Mesodermal cell (in vitro differentiated cells): ENCODE measurements around the gene VRK3.
A peak's percentile ranks its signal among the peaks of the same experiment; 100 is the strongest.

Source experiments
- H3K27ac ChIP-seq: 2 replicates; pipeline ENCODE4 v1.7.0; 2013; ENCODE audit warnings: mild to moderate bottlenecking, low read depth, low read length, moderate library complexity; ENCODE audit not compliant: severe bottlenecking
- H3K36me3 ChIP-seq: 2 replicates; pipeline ENCODE4 v1.7.1; 2013; ENCODE audit warnings: mild to moderate bottlenecking, low read length, moderate library complexity; ENCODE audit not compliant: control insufficient read depth, insufficient read depth
- H3K4me1 ChIP-seq: one replicate; pipeline ENCODE4 v1.7.1; 2013; ENCODE audit warnings: mild to moderate bottlenecking, low read length; ENCODE audit not compliant: insufficient read depth, control insufficient read depth, poor library complexity, severe bottlenecking
- H3K4me3 ChIP-seq: 2 replicates; pipeline ENCODE4 v1.7.0; 2013; ENCODE audit warnings: low read length, control low read depth, mild to moderate bottlenecking; ENCODE audit not compliant: insufficient read depth, poor library complexity, severe bottlenecking; ENCODE audit errors: extremely low read depth
- H3K9me3 ChIP-seq: 2 replicates; pipeline ENCODE4 v1.7.1; 2013; ENCODE audit warnings: mild to moderate bottlenecking, low read length, moderate library complexity; ENCODE audit not compliant: control insufficient read depth
- WGBS, 2 experiments: methylation state at CpG; one replicate each; pipeline ENCODE4 v1.1.5; 2013; ENCODE audit warnings: missing lambda C conversion rate in 2 of 2; ENCODE audit not compliant: insufficient coverage in 2 of 2; 5-methylcytosine and 5-hydroxymethylcytosine counted together

Gene VRK3

GRCh38 chr19:50030225-50030624 lies 5.1 kb upstream of the VRK3 start:
- 96 to 97% methylated on average over 6 of the region's 6 CpGs for WGBS, 2 experiments
- Histone ChIP-seq H3K4me3 (no peak overlapping the region), H3K36me3 (peaks cover 63% of the 10 kb centered on the region), H3K27ac (no peak overlapping the region), H3K4me1 (peaks cover 8% of the 10 kb centered on the region), H3K9me3 (peaks cover 7% of the 10 kb centered on the region)

- peak overlapping the region; percentile 99 for H3K4me3 ChIP-seq
- WGBS, 2 experiments: 91 to 100% methylated on average over 7 of the region's 7 CpGs
- peaks cover 34% of the 10 kb centered on the region for H3K36me3 ChIP-seq
- H3K9me3 ChIP-seq: peaks cover 7% of the 10 kb centered on the region
- peaks cover 8% of the 10 kb centered on the region for H3K4me1 ChIP-seq
- no peak overlapping the region for H3K27ac ChIP-seq
Observed at GRCh38 chr19:50026550-50026906, 1.4 kb upstream of the VRK3 start.

- Histone ChIP-seq H3K4me3 (peak within 1 kb of the TSS; percentile 99), H3K4me1 (peaks cover 8% of the 10 kb centered on the region), H3K27ac (peak within 1 kb of the TSS; percentile 95), H3K9me3 (peaks cover 7% of the 10 kb centered on the region), H3K36me3 (peaks cover 34% of the 10 kb centered on the region)
- 2 to 20% methylated on average over 29 to 34 of the region's 45 CpGs for WGBS, 2 experiments
Observed at GRCh38 chr19:50025794-50026549, 800 bp upstream of the VRK3 start, which contains the start of gene ZNF473. Gene ZNF473 (plus strand): TSS chr19:50026005. CDS start chr19:50031083, 5,078 bp downstream.

GRCh38 chr19:50024719-50025021 lies 502 bp downstream of the VRK3 start:
- H3K4me3 ChIP-seq: peak overlapping the region; percentile 99
- H3K36me3 ChIP-seq: peaks cover 37% of the 10 kb centered on the region
- H3K9me3 ChIP-seq: peaks cover 7% of the 10 kb centered on the region
- WGBS, 2 experiments: 3% methylated on average over 10 of the region's 10 CpGs
- peaks cover 8% of the 10 kb centered on the region for H3K4me1 ChIP-seq
- H3K27ac ChIP-seq: peak overlapping the region; percentile 74

DNA sequence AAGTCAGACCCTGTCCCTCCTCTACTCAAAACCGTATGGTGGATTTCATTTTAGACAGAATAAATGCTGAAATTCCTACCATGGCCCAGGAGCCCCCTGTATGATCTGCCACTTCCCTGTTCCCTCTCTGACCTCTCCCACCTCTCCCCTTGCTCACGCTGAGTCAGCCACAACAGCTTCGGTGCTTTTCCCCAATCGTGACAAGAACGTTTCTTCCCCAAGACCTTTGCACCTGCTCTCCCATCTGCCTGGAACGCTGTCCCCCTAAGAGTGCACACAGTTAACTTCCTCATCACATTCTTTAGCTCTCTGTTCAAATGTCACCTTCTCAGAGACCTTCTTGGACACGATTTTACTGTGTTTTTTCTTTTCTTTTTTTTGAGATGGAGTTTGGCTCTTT lies 2.3 kb downstream of the VRK3 start:
- Histone ChIP-seq H3K9me3 (peaks cover 7% of the 10 kb centered on the region), H3K4me3 (no peak overlapping the region), H3K27ac (no peak overlapping the region), H3K4me1 (peaks cover 8% of the 10 kb centered on the region), H3K36me3 (peaks cover 48% of the 10 kb centered on the region)
- WGBS, 2 experiments: 89 to 96% methylated on average over 5 to 7 of the region's 7 CpGs

DNA sequence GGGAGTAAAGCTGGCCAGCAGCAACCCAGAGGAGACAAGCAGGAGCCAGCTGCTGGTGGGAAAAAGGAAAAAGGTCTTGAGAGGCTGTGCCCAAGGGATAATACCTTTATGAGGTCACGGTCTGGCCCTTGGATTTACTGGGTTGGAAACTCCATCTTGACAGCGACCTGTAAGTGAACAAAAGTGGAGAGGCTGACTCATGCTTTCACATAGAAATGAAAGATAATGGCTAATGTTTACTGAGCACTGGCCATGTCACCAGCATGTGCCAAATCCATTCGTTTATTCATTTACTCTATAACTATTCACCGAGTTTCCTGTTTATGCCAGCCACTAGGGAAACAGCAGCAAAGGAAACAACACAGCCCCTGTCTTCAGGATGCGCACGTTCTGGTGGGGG lies 4.7 kb downstream of the VRK3 start:
- no peak overlapping the region for H3K27ac ChIP-seq
- H3K4me1 ChIP-seq: no peaks in the 10 kb centered on the region
- H3K36me3 ChIP-seq: peaks cover 61% of the 10 kb centered on the region
- no peak overlapping the region for H3K4me3 ChIP-seq
- WGBS, 2 experiments: 96 to 97% methylated on average over 5 of the region's 6 CpGs
- no peaks in the 10 kb centered on the region for H3K9me3 ChIP-seq

GRCh38 chr19:50016225-50016807 lies 8.9 kb downstream of the VRK3 start:
- no peaks in the 10 kb centered on the region for H3K4me1 ChIP-seq
- H3K27ac ChIP-seq: no peak overlapping the region
- peaks cover 78% of the 10 kb centered on the region for H3K36me3 ChIP-seq
- no peak overlapping the region for H3K4me3 ChIP-seq
- H3K9me3 ChIP-seq: no peaks in the 10 kb centered on the region
- 86% methylated on average over 1 of the region's 1 CpG; no CpG with 5 or more reads in 1 of the 2 experiments for WGBS, 2 experiments

- H3K4me1 ChIP-seq: peaks cover 8% of the 10 kb centered on the region
- WGBS, 2 experiments: 61 to 69% methylated on average over 9 to 10 of the region's 10 CpGs
- H3K36me3 ChIP-seq: peaks cover 56% of the 10 kb centered on the region
- no peaks in the 10 kb centered on the region for H3K9me3 ChIP-seq
- H3K4me3 ChIP-seq: no peak overlapping the region
- no peak overlapping the region for H3K27ac ChIP-seq
Observed at GRCh38 chr19:50008532-50008931, 16.6 kb downstream of the VRK3 start.

DNA sequence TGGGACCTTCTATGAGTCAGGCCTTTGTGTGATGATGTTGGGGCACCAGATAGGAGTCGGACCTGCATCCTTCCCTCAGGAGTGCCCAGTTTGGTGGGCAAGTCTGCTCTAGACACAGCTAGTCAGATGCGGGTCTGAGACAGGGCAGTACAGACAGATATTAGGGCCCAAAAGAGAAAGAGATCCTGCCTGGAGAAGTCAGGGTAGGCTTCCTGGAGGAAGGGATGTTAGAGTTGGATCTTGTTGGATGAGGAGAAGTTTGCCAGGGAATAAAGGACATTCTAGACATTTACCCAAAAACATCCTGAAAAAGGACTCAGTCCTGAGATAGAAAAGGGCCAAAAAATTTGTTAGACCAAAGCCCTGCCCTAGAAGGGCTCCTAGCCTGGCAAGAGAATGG lies 17.2 kb downstream of the VRK3 start:
- Histone ChIP-seq H3K4me3 (no peak overlapping the region), H3K27ac (no peak overlapping the region), H3K9me3 (no peaks in the 10 kb centered on the region), H3K4me1 (peaks cover 8% of the 10 kb centered on the region), H3K36me3 (peaks cover 55% of the 10 kb centered on the region)
- WGBS, 2 experiments: 100% methylated on average over 1 to 2 of the region's 2 CpGs

DNA sequence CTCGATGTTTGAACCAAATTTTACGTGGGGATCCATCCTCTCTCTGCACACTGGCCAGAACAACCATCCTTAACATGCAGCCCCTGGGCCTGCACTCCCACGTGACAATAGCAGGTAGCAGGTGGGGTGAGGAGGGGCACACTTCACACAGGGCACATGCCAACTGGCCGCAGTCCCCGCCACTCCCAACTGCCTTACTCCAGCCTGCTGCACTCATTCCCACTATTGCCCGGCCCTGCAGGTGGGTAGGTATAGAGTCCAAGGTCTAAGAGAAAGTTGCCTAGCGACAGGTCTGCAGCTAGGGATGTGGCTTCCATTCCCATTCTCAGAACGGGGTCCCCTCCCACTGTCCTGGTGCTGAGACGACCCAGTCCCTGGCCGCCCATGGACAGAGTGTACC lies 18.0 kb downstream of the VRK3 start:
- peaks cover 60% of the 10 kb centered on the region for H3K36me3 ChIP-seq
- H3K9me3 ChIP-seq: no peaks in the 10 kb centered on the region
- H3K4me1 ChIP-seq: peaks cover 8% of the 10 kb centered on the region
- H3K4me3 ChIP-seq: no peak overlapping the region
- H3K27ac ChIP-seq: no peak overlapping the region
- WGBS, 2 experiments: 95 to 96% methylated on average over 4 to 6 of the region's 10 CpGs

GRCh38 chr19:50005428-50005827 lies 19.7 kb downstream of the VRK3 start:
- Histone ChIP-seq H3K4me3 (no peak overlapping the region), H3K36me3 (peaks cover 60% of the 10 kb centered on the region), H3K27ac (no peak overlapping the region), H3K4me1 (peaks cover 8% of the 10 kb centered on the region), H3K9me3 (no peaks in the 10 kb centered on the region)
- WGBS, 2 experiments: 97 to 100% methylated on average over 12 of the region's 12 CpGs
